ENCODE data around the gene TPP2.

DNA sequence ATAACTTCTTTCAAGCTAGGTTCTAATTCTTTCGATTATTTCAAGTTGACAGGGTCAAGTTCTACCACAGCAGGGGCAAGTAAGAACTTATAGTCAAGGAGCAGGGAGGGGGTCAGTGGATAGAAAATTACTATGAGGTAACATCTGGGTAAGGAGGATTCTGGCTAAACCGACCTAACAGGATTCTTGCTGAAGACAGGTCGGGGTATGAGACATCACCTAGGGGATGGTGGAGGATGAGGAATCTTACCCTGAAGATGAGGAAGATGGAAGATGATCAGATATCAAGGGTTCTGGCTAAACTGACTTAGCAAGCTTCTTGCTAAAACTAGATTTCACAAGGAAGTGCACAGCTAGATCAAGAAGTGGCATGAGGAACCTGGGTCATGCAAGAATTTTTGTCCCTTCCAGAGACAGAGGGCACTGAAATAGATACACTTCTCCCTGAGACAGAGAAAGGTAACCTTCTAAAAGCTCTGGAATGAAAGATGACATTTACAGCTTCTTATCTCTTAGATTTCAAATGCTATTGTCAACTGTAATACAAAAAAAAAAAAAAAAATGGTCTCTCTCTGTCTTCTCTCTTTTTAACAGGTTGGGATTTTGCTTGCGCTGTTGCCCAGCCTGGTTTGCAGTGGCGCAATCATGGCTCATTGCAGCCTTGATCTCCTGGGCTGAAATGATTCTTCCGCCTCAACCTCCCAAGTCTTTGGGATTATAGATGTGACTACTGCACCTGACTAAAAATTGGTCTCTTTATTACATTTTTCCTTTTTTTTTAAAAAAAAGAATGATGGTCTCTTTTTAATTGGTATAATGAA lies 107.7 kb downstream of the TPP2 start:
- TF ChIP-seq CTCF (IDR thresholded peaks at IDR 0.05): no peak
- TF ChIP-seq NR1H2 (CRISPR knock-in tag; IDR thresholded peaks at IDR 0.05): no peak
- TF ChIP-seq FOXP1 (CRISPR knock-in tag; IDR thresholded peaks at IDR 0.05; ENCODE audit: borderline replicate concordance): no peak
- no peak for TF ChIP-seq MAX (CRISPR knock-in tag; IDR thresholded peaks at IDR 0.05)
- no peak for TF ChIP-seq NFE2L1 (CRISPR knock-in tag; IDR thresholded peaks at IDR 0.05)
- TF ChIP-seq CREB1 (CRISPR knock-in tag; IDR thresholded peaks at IDR 0.05): no peak
- TF ChIP-seq, protein P1, sequence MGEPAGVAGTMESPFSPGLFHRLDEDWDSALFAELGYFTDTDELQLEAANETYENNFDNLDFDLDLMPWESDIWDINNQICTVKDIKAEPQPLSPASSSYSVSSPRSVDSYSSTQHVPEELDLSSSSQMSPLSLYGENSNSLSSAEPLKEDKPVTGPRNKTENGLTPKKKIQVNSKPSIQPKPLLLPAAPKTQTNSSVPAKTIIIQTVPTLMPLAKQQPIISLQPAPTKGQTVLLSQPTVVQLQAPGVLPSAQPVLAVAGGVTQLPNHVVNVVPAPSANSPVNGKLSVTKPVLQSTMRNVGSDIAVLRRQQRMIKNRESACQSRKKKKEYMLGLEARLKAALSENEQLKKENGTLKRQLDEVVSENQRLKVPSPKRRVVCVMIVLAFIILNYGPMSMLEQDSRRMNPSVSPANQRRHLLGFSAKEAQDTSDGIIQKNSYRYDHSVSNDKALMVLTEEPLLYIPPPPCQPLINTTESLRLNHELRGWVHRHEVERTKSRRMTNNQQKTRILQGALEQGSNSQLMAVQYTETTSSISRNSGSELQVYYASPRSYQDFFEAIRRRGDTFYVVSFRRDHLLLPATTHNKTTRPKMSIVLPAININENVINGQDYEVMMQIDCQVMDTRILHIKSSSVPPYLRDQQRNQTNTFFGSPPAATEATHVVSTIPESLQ (CRISPR knock-in tag; IDR thresholded peaks at IDR 0.05): no peak
- no peak for TF ChIP-seq USF2 (CRISPR knock-in tag; IDR thresholded peaks at IDR 0.05)
- TF ChIP-seq ZNF121 (CRISPR knock-in tag; IDR thresholded peaks at IDR 0.05): no peak
- TF ChIP-seq CREM (CRISPR knock-in tag; IDR thresholded peaks at IDR 0.05): no peak
- no peak for TF ChIP-seq E2F4 (CRISPR knock-in tag; IDR thresholded peaks at IDR 0.05; ENCODE audit: borderline replicate concordance, low read depth)
- TF ChIP-seq FOXP4 (CRISPR knock-in tag; IDR thresholded peaks at IDR 0.05): no peak
